ENCODE results near the gene PRR29.
A peak's percentile ranks its signal among the peaks of the same experiment; 100 is the strongest.

PRR29 gene

DNA sequence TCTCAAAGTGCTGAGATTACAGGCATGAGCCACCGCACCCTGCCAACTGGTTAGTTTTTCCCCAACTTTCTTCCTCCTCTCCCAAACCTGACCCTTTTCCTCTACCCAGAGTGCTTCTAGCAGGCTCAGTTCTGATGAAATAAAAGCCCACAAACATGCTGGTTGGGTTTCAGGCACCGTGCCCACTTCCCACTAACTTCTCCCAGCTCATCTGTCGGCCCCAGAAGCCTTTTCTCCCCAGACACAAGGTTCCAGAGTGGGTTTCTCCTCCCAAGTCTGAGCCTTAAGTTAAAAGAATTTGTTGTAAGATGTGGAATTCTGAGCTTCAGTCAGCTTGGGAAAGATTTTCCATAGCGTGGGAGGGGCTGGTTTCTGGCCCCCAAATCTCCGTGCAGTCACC is 13.9 kb upstream of the PRR29 start:
- Histone ChIP-seq H3K9me3 (ENCODE audit: control insufficient read depth, insufficient read depth, low read length) (peaks cover 14% of the 10 kb centered on the region; the same call in 1 of the 2 replicates), H4K20me1 (ENCODE audit: control insufficient read depth, insufficient read depth, low read depth, low read length) (no peaks in the 10 kb centered on the region), H3K27me3 (ENCODE audit: control insufficient read depth, low read length) (no peaks in the 10 kb centered on the region), H3K4me1 (ENCODE audit: control insufficient read depth, low read length) (no peaks in the 10 kb centered on the region), H3K4me3 (ENCODE audit: low read length) (no peak overlapping the region), H3K27ac (ENCODE audit: low read depth, low read length) (no peak overlapping the region), H3K9me2 (replicated peaks; ENCODE audit: control insufficient read depth, low read length) (no peaks in the 10 kb centered on the region), H3K36me3 (ENCODE audit: control insufficient read depth, low read length) (no peaks in the 10 kb centered on the region), H3K4me2 (ENCODE audit: low read length) (no peak overlapping the region), H3F3A (ENCODE audit: control insufficient read depth, insufficient read depth) (no peaks in the 10 kb centered on the region), H3K79me2 (ENCODE audit: control insufficient read depth, low read length) (no peaks in the 10 kb centered on the region)
- no peak for TF ChIP-seq EZH2phosphoT487 (IDR thresholded peaks at IDR 0.05; ENCODE audit: borderline replicate concordance, low read length)
- TF ChIP-seq, protein P1, sequence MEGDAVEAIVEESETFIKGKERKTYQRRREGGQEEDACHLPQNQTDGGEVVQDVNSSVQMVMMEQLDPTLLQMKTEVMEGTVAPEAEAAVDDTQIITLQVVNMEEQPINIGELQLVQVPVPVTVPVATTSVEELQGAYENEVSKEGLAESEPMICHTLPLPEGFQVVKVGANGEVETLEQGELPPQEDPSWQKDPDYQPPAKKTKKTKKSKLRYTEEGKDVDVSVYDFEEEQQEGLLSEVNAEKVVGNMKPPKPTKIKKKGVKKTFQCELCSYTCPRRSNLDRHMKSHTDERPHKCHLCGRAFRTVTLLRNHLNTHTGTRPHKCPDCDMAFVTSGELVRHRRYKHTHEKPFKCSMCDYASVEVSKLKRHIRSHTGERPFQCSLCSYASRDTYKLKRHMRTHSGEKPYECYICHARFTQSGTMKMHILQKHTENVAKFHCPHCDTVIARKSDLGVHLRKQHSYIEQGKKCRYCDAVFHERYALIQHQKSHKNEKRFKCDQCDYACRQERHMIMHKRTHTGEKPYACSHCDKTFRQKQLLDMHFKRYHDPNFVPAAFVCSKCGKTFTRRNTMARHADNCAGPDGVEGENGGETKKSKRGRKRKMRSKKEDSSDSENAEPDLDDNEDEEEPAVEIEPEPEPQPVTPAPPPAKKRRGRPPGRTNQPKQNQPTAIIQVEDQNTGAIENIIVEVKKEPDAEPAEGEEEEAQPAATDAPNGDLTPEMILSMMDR (IDR thresholded peaks at IDR 0.05; ENCODE audit: low read depth, low read length, poor library complexity, severe bottlenecking) = no peak

DNA sequence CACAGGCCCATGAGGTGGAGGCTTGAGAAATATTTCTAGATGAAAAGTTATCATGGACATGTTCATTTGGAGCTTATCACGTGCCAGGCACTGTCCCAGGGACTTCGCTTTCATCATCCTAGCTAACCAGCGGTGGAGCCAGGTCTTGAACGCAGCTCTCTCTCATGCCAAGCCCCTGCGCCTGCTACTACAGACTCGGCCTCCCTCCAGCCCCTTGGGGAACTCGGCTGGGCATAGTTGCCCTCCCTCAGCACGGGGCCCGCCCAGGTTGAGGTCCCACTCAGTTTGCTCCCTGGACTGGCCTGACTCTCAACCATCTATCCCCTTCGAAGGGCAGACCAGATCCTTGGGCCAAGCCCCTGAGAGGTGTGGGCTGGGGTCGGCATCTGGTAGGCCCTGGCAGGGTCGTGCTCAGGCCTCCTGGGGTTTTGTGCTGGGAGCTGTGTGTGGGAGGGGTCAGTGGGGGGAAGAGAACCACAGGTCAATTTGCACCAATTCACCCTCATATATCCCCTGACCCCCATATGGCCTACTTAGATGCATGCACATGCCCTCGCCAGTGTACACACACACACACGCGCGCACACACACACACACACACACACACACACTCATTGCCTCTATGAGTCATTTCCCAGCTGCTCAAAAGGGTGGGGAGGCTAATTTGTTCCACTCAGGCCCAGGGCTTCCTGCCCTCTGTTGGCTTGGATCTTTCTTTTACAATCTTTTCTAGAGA is 13.3 kb upstream of the PRR29 start:
- Histone ChIP-seq H3K4me3 (ENCODE audit: low read length) (no peak overlapping the region), H3K27me3 (ENCODE audit: control insufficient read depth, low read length) (no peaks in the 10 kb centered on the region), H4K20me1 (ENCODE audit: control insufficient read depth, insufficient read depth, low read depth, low read length) (no peaks in the 10 kb centered on the region), H3K9me3 (ENCODE audit: control insufficient read depth, insufficient read depth, low read length) (peaks cover 14% of the 10 kb centered on the region; the same call in 1 of the 2 replicates), H3K36me3 (ENCODE audit: control insufficient read depth, low read length) (no peaks in the 10 kb centered on the region), H3K27ac (ENCODE audit: low read depth, low read length) (no peak overlapping the region), H3K4me1 (ENCODE audit: control insufficient read depth, low read length) (no peaks in the 10 kb centered on the region), H3K4me2 (ENCODE audit: low read length) (no peak overlapping the region), H3K79me2 (ENCODE audit: control insufficient read depth, low read length) (no peaks in the 10 kb centered on the region), H3F3A (ENCODE audit: control insufficient read depth, insufficient read depth) (no peaks in the 10 kb centered on the region), H3K9me2 (replicated peaks; ENCODE audit: control insufficient read depth, low read length) (no peaks in the 10 kb centered on the region)
- TF ChIP-seq, protein P1 (IDR thresholded peaks at IDR 0.05; ENCODE audit: low read depth, low read length, poor library complexity, severe bottlenecking) = no peak
- TF ChIP-seq EZH2phosphoT487 (IDR thresholded peaks at IDR 0.05; ENCODE audit: borderline replicate concordance, low read length) = no peak

DNA sequence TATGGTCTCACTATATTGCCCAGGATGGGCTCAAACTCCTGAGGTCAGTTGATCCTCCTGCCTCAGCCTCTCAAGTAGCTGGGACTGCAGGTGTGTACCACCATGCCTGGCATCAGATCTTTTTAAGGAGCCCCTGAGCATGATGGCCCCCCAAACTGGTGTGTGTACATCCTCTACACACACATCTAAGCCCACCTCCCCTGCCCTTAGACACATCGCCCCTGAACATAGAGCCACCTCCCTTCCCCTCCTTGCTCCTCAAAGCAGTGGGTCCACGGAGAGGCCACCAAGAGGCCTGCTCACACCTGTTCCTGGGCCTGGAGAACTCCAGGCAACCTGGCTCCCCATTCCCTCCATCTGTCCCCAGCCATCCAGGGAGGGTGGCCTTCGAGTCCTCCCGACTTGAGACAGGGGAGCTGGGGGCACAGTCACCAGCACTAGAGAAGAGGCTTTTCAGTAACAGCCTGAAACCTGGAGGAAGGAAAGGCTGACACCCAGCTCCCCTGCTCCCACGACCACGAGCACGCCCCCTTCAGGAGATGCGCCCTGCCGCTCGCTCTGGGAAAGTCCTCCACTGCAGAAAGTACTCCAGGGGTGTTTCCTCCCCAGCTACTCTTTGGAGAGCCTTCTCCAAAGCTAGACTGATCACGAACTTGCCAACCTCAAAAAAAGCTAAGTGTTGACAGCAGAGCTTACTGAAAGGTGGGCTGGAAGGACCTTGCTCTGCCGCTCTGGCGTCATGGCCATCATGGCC is 12.6 kb upstream of the PRR29 start:
- Histone ChIP-seq H3K4me2 (ENCODE audit: low read length) (no peak overlapping the region), H3K27ac (ENCODE audit: low read depth, low read length) (no peak overlapping the region), H3K27me3 (ENCODE audit: control insufficient read depth, low read length) (peaks cover 1% of the 10 kb centered on the region; the same call in 1 of the 2 replicates), H3F3A (ENCODE audit: control insufficient read depth, insufficient read depth) (no peaks in the 10 kb centered on the region), H3K4me1 (ENCODE audit: control insufficient read depth, low read length) (peaks cover 2% of the 10 kb centered on the region), H3K9me2 (replicated peaks; ENCODE audit: control insufficient read depth, low read length) (no peaks in the 10 kb centered on the region), H3K79me2 (ENCODE audit: control insufficient read depth, low read length) (no peaks in the 10 kb centered on the region), H4K20me1 (ENCODE audit: control insufficient read depth, insufficient read depth, low read depth, low read length) (no peaks in the 10 kb centered on the region), H3K4me3 (ENCODE audit: low read length) (no peak overlapping the region), H3K9me3 (ENCODE audit: control insufficient read depth, insufficient read depth, low read length) (peaks cover 14% of the 10 kb centered on the region; the same call in 1 of the 2 replicates), H3K36me3 (ENCODE audit: control insufficient read depth, low read length) (no peaks in the 10 kb centered on the region)
- no peak for TF ChIP-seq EZH2phosphoT487 (IDR thresholded peaks at IDR 0.05; ENCODE audit: borderline replicate concordance, low read length)
- TF ChIP-seq, protein P1 (IDR thresholded peaks at IDR 0.05; ENCODE audit: low read depth, low read length, poor library complexity, severe bottlenecking) = peak; percentile 59
